Uterus (tissue), 4 donors: ENCODE results near the gene EPB41L2. TPM values are rescaled to one million over a fixed set of nuclear protein-coding genes. Genes with fewer than 3 reads are reported as not detected.

ENCODE experiments used
- DNase-seq, 2 donors: peaks; one replicate each; pipeline ENCODE4 v3.0.0-alpha.2; 2019 to 2020
- H3K27ac ChIP-seq, 2 donors: fragments of 200-600 bp; sonication (generic); 1 replicate in 1 of 2; 2 replicates in 1 of 2; pipeline ENCODE4 v1.5.1; 2016 to 2018
- H3K27me3 ChIP-seq, 2 donors: fragments of 200-600 bp; sonication (generic); one replicate each; pipeline ENCODE4 v1.5.1; 2018 to 2019; ENCODE audit warnings: control low read depth in 1 of 2
- H3K36me3 ChIP-seq, 2 donors: fragments of 200-600 bp; sonication (generic); one replicate each; pipeline ENCODE4 v1.5.1; 2019; ENCODE audit warnings: control low read depth in 1 of 2
- H3K4me1 ChIP-seq, 2 donors: fragments of 200-600 bp; sonication (generic); one replicate each; pipeline ENCODE4 v1.5.1; 2018 to 2019; ENCODE audit warnings: control low read depth in 1 of 2
- H3K4me3 ChIP-seq, 2 donors: fragments of 200-600 bp; sonication (generic); 1 replicate in 1 of 2; 2 replicates in 1 of 2; pipeline ENCODE4 v1.5.1; 2018 to 2019; ENCODE audit warnings: mild to moderate bottlenecking in 1 of 2
- H3K9me3 ChIP-seq, 2 donors: fragments of 200-600 bp; sonication (generic); one replicate each; pipeline ENCODE4 v1.5.1; 2019; ENCODE audit warnings: control low read depth in 1 of 2
- POLR2A ChIP-seq, 2 donors: fragments of 450-650 bp; IDR thresholded peaks; one replicate each; pipeline ENCODE4 v1.6.1; 2016; ENCODE audit warnings: antibody characterized with exemption in 2 of 2, mild to moderate bottlenecking in 1 of 2, moderate library complexity in 1 of 2
- intact Hi-C: fragments of 100-400 bp; cut with DNase I; formaldehyde crosslinking; loops from one replicate; pipeline ENCODE4 v1.15.1; 2023; ENCODE audit warnings: low total_unique reads
- total RNA-seq, 4 donors: library from RNA; depleted of rRNA in 3 of 4; stranded (reverse); fragments of >200 nt in 3 of 4; gene quantifications; one replicate each; pipeline versions ENCODE4 v1.1.0 to v1.2.4, GENCODE V29; 2014 to 2023
- TF ChIP-seq, protein P1 (sequence below), 4 experiments: fragments of 200-600 bp in 2 of 4; fragments of 450-650 bp in 2 of 4; sonication (generic) in 2 of 4; IDR thresholded peaks; one replicate each; pipeline ENCODE4 v1.5.1; 2016 to 2019; ENCODE audit warnings: antibody characterized with exemption in 4 of 4, mild to moderate bottlenecking in 2 of 4, moderate library complexity in 1 of 4
- donor health status: DM: yes; HTN: yes; CAD: no.

The EPB41L2 gene
- total RNA-seq, 4 donors from 2014 or later: 72.5 to 237 (median 148) TPM

DNA sequence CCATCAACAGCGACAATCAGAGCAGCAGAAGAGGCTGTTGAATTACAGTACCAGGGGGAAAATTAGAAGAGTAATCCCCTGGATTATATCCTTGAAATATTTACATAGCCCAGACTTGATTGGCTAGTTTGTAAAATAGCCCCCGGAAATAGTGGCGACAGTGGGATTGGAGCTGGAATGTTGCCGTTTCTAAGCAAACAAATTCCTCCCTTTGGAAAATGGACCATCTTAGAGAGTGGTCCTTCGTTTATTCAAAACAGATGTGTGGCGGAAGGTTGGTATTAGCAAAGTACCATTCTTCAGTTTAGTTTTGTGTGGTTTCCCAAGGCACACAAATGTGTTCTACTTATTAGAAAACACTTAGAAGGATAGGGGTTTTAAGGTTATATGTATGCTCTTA lies 4.5 kb upstream of the EPB41L2 start:
- intact Hi-C loops: no loop called here
- H3K27ac ChIP-seq: no peak overlapping the region
- H3K9me3 ChIP-seq: no peaks in the 10 kb centered on the region
- no peaks in the 10 kb centered on the region for H3K36me3 ChIP-seq
- DNase-seq: no peak
- TF ChIP-seq POLR2A (IDR thresholded peaks at IDR 0.05): no peak
- TF ChIP-seq, protein P1, sequence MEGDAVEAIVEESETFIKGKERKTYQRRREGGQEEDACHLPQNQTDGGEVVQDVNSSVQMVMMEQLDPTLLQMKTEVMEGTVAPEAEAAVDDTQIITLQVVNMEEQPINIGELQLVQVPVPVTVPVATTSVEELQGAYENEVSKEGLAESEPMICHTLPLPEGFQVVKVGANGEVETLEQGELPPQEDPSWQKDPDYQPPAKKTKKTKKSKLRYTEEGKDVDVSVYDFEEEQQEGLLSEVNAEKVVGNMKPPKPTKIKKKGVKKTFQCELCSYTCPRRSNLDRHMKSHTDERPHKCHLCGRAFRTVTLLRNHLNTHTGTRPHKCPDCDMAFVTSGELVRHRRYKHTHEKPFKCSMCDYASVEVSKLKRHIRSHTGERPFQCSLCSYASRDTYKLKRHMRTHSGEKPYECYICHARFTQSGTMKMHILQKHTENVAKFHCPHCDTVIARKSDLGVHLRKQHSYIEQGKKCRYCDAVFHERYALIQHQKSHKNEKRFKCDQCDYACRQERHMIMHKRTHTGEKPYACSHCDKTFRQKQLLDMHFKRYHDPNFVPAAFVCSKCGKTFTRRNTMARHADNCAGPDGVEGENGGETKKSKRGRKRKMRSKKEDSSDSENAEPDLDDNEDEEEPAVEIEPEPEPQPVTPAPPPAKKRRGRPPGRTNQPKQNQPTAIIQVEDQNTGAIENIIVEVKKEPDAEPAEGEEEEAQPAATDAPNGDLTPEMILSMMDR (IDR thresholded peaks at IDR 0.05): no peak
- no peaks in the 10 kb centered on the region for H3K4me1 ChIP-seq
- H3K27me3 ChIP-seq: no peaks in the 10 kb centered on the region
- H3K4me3 ChIP-seq: no peak overlapping the region

DNA sequence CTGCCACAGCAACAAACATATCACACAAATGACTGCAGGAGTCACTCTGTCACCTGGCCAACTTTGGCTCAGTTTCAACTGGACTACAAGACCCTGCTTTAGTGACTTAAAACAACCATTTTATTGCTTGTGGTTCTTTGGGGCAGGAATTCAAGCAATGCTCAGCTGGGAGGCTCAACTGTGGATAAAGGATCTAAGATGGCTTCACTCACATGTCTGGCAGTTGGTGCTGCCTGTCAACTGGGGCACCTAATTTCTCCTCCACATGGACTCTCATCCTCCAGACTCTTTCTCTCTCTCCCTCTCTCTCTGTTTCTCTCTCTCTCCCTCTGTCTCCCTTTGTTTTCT lies 2.8 kb upstream of the EPB41L2 start:
- intact Hi-C loops: no loop called here
- H3K4me3 ChIP-seq: no peak overlapping the region
- DNase-seq: no peak
- no peaks in the 10 kb centered on the region for H3K4me1 ChIP-seq
- no peak overlapping the region for H3K27ac ChIP-seq
- no peaks in the 10 kb centered on the region for H3K27me3 ChIP-seq
- H3K36me3 ChIP-seq: no peaks in the 10 kb centered on the region
- H3K9me3 ChIP-seq: no peaks in the 10 kb centered on the region
- TF ChIP-seq, protein P1 (IDR thresholded peaks at IDR 0.05): no peak
- no peak for TF ChIP-seq POLR2A (IDR thresholded peaks at IDR 0.05)

DNA sequence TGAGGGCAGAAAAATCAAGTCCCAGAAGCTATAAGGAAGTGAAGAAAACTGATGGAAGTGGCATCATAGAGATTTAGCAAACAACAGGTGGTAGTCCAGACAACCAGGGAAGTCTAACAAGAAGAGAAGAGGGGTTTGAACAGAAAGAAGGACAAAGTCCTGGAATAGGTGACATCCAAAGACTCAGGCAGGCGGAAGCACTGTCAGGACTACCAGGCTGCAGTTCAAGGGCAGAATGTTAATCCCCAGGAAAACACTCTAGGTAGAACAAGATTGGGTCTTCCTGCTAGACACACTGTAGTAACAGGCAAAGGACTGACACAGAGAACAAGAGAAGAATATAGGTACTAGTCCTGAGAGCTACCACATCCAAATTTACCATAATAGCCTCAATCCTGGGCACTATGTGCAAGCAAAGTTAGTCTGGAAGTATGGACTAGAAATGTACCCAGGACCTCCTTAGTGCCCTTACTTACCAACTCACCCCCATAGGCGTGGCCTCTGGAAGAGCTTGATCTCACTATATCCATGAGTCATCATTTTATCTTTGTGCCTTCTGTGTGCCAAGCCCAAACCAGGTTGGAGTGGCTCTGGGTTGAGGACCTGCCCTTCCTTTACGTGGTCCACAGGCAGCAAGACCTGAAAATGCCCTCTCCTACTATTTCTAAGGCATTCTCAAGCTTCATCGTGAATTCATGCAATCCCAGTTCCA lies 2.2 kb upstream of the EPB41L2 start:
- Histone ChIP-seq H3K4me3 (no peak overlapping the region), H3K4me1 (no peaks in the 10 kb centered on the region), H3K27me3 (no peaks in the 10 kb centered on the region), H3K9me3 (no peaks in the 10 kb centered on the region), H3K27ac (no peak overlapping the region), H3K36me3 (no peaks in the 10 kb centered on the region)
- no peak for DNase-seq
- no peak for TF ChIP-seq POLR2A (IDR thresholded peaks at IDR 0.05)
- TF ChIP-seq, protein P1 (IDR thresholded peaks at IDR 0.05): no peak
- intact Hi-C loops: no loop called here

DNA sequence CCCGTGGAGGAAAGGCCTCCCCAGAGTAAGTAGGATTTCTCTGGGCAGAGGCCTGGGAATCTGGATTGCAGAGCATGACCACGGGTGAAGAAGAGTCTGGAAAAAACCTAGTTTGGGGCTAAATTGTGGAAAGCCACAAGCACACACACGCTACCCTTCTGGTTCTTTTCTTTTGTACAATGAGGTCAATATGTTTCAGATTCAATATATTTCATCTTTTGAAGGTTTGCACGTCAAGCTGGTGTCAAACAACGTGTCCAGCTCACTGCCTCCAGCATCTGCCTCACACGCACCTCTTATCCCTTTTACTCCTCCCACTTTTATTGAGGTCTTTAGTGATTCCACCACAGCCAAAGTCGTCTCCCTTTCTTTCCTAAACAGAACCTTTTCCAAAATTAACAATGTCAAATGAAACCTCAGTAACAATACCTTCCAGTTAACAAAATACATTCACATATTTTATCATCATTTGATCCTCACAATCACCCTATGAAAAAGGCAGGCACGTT lies 773 bp upstream of the EPB41L2 start:
- TF ChIP-seq, protein P1 (IDR thresholded peaks at IDR 0.05): no peak
- TF ChIP-seq POLR2A (IDR thresholded peaks at IDR 0.05): no peak
- intact Hi-C loops: no loop called here
- H3K4me1 ChIP-seq: no peaks in the 10 kb centered on the region
- peak in 1 of 2 donors; percentile 42 for DNase-seq
- peak overlapping the region; percentile 90 to 93 for H3K27ac ChIP-seq
- H3K4me3 ChIP-seq: peak overlapping the region; percentile 89 to 99
- H3K36me3 ChIP-seq: no peaks in the 10 kb centered on the region
- no peaks in the 10 kb centered on the region for H3K27me3 ChIP-seq
- no peaks in the 10 kb centered on the region for H3K9me3 ChIP-seq

DNA sequence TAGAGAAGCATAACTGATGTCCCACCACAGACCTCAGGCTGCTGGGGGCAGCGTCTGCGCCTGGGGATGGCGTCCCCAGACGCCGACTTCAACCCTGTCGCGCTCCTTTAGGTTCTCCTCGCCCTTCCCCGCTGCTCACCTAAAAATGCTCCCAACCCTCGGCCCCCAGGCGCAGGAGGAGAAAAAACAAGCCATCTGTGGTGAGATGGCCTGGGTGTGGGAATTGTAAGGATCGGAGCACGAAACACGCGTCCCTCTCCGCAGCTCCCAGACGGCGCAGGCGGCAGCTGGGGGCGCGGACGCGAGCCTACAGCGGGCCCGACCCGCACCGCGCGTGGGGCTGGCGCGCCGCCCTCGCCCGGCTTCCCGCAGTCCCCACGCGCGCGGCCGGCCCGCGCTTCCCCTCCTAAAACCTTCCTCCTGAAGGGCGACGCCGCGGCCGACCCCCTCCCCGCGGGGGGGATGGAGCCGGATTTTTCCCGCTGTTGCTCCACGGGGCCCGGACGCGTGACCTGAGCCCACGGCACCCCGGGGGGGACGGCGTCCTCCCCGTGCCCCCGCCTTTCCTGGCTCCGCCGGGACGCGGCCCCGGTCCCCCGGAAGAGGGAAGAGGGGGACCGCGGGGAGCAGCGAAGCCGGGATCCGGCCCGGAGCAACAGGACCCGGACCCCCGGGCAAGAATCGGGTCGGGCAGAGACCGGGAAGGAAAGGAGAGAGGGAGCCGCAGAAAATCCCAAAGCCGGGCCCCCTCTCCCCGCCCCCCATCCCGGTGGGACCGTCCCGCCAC lies 611 bp downstream of the EPB41L2 start:
- intact Hi-C loops: no loop called here
- H3K4me1 ChIP-seq: no peaks in the 10 kb centered on the region
- no peaks in the 10 kb centered on the region for H3K9me3 ChIP-seq
- H3K27ac ChIP-seq: peak overlapping the region; percentile 90 to 93
- TF ChIP-seq, protein P1 (IDR thresholded peaks at IDR 0.05): no peak
- TF ChIP-seq POLR2A (IDR thresholded peaks at IDR 0.05): no peak
- H3K36me3 ChIP-seq: no peaks in the 10 kb centered on the region
- no peaks in the 10 kb centered on the region for H3K27me3 ChIP-seq
- H3K4me3 ChIP-seq: peak overlapping the region; percentile 89 to 99
- peak; percentile 23 to 50 for DNase-seq
